IPS DF 4.7 (cell line): ENCODE data around the gene DNMT3A.

Experiments used
- DNase-seq: peaks from one replicate; pipeline ENCODE4 v3.0.0-alpha.2; 2013; ENCODE audit warnings: low spot score; ENCODE audit errors: extremely low read depth

Gene DNMT3A

GRCh38 chr2:25241452-25241851 is 100.3 kb downstream of the DNMT3A start:
- DNase-seq: no peak

DNA sequence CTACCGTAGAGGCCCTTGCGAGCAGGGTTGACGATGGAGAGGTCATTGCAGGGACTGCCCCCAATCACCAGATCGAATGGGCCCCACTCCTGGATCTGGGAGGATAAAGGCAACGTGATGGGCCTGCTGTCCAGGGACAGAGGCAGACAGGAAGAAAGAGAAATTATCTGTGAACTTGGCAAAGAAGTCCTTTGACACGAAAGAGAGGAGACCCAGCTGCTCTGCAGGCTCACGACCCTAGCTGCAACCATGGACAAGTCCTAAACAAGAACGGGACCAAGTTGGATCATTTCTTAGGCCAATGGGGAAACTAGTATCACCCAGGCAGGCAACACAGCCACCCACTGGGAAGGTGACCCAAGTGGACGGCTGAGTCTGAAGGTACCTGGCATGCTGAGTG is 101.1 kb downstream of the DNMT3A start:
- DNase-seq: no peak

- DNase-seq: no peak
Observed at GRCh38 chr2:25238920-25239319, 102.8 kb downstream of the DNMT3A start.

DNA sequence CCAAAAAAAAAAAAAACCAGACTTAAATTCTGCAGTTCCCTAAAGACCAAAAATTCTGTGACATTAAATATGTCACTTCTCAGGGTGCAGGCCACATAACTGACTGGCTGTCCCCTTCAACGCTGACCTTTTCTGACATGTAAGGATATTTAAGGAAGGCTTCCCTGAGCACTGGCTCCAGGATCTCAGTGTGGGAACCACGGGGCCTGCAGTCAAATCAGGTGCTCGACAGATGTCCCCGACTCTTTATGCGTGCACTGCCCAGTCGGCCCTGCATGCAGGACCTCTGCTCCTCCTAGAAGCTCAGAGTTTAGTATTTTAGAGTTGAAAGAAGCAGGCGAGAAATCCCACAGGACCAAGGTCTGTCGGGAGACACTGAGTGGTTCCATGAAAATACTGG is 104.0 kb downstream of the DNMT3A start:
- no peak for DNase-seq

DNA sequence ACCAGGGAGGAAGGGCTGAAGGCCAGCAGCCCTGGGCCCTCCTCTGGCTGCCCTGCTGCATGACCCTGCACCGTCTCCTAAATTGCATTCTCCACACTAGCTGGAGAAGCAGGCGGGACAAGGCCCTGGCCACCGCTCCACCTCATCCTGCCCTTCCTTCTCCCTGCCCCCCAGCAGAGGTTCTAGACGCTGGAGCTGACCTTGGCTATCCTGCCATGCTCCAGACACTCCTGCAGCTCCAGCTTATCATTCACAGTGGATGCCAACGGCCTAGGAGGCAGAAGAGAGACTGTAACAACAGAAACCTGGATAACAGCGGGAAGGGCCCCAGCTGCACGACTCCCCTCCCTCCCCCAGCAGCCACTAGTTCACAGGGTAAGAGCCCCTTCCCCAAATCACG is 105.0 kb downstream of the DNMT3A start:
- DNase-seq: no peak

DNA sequence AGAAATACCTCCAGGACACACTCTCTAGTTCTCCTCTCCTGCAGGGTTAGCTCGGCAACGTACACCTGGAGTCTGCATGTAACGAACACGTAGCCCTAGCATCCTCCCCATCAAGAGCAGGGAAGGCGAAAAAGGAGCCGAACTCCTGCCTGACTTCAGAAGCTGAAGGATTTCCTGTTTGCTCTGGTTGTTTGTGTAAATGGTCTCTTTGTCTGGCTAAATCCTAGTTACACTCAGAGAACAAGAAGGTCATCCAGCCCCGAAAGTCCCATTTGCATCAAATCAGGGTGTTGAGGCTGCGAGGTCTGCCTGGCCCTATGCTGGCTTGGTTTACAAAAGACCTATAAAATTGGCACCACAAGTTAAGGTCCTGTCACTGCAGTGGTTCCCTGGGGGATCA is 107.0 kb downstream of the DNMT3A start:
- no peak for DNase-seq

- no peak for DNase-seq
Observed at GRCh38 chr2:25233916-25234605, 107.7 kb downstream of the DNMT3A start.

DNA sequence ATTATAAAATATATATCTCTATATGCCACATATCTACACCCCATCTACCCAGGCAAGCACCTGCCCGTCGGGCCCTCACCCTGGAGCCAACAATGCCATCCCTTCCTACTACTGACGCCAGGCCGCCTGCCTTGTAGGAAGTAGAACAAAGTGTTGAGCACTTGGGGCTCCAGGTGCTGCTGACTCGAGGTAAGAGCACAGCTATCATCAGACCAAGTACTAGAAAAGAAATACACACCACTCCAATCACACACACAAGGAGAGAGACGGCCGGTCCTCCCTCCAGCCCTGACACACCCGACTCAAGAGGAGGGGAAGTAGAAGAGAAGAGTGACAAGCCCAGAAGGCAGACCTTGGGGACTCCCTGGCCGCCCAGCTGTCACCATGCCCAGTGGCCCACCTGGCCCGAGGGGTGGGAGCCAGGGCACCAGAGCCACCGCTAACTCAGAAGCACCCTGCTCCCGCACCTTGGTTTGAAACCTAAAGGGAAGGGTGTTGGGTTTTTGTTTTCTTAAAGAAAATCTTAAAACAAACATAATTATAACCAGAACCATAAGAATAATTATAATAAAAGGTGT is 109.4 kb downstream of the DNMT3A start:
- DNase-seq: no peak

- no peak for DNase-seq
Observed at GRCh38 chr2:25230948-25231311, 110.8 kb downstream of the DNMT3A start.

DNA sequence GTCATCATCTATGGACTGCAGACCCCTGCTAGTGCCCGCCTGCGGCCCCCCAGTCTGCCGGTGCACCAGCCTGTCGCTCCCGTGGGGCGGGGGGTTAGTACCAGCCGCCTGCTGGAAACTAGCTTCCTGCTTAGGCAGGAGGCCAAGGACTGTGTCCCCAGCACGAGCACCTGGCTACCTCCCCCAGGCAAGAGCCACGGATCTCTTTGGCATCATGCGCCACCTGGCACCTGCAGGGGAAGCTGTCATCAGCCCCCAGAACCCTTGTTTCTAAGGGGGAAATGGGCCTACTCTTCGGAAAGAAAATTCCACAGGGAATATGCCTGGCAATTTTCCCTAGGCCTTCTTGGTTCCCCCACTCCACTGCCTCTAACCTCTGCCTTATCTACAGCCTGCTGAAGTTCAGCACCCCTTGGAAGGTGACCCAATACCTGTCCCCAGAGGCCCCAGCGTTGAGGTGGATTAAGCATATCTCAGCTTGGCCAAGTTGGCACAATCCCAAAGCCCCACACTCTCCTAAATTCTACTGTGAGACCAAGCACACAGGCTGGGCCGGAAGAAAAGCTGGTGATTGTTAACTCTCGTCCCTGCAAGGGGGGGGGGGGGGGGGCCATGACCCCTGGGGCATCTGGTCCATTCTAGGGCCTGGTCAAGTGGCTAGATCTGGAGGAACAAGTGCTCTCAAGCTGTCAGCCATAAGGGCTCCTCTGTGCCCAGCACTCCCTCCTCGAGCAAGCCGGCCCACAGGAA is 111.4 kb downstream of the DNMT3A start:
- DNase-seq: no peak

GRCh38 chr2:25229279-25230197 is 112.2 kb downstream of the DNMT3A start:
- no peak for DNase-seq

DNA sequence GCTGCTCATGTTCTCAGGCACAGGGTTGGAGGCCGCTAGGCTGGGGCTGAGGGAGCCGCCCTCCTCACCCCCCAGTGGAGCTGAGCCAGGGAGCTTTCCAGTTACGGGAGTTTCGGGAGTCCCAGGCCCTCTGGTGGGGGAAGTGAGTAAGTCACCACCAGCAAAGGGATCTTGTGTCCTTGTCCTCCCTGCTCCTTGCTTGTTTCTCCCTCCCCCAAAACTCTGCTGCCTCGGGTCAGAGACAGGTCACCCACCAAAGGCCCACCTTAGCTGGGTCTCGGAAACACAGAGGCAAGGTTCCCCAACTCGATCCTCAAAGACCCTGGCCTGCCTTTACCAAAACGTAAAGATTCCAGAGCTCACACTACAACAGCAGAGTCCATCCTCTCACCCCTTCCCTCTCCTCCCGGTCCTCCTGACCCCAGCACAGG is 112.9 kb downstream of the DNMT3A start:
- no peak for DNase-seq

DNA sequence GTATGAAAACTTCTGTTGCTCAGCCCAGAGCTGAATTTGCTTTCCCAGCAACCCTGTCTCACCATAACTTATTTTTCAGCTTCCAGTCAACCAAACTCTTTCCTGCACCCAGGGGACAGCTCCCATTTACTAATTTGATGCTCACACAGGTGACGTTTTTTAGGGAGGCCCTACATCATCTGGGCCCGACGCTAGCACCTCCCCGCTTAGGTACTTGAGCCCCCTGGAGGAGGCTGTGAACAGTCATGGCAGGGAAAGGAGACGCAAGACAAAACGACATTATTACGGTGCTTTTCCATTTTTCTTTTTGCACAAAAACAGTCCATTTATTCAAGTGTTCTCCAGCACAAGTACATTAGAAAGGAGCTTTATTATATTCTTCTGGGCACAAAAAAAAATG is 114.1 kb downstream of the DNMT3A start:
- no peak for DNase-seq

- DNase-seq: no peak
Observed at GRCh38 chr2:25226827-25227226, 114.9 kb downstream of the DNMT3A start.

DNA sequence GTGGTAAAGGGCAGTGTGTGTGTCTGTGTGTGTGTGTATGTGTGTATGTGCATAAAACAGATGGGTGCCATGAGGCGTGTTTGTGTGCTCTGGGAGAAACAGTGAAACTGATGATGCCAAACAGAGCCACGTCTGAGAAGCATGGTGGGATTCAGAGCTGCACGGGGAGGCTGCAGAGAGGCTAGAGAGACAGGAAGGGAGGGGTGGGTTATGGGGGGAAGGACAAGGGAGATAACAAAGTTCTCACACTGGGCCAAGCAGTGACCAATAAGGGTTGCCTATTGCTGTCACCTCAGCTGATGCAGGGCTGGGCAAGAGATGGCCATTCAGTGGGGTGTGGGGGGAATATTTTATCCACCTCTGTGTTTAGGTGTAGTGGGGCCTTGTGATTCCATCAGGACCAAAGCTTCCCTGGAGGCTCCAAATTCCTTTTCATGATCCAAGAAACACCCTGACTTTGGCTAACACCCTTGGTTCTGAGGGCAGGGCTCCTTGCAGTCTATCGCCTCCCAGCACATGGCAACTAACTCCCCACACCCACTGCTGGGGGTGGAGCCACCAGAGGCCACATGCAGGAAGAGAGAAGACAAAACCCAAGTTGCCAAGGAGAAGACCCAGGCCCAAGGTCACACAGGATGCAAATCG is 119.1 kb downstream of the DNMT3A start:
- no peak for DNase-seq

- DNase-seq: no peak
Observed at GRCh38 chr2:25221579-25221978, 120.1 kb downstream of the DNMT3A start.

DNA sequence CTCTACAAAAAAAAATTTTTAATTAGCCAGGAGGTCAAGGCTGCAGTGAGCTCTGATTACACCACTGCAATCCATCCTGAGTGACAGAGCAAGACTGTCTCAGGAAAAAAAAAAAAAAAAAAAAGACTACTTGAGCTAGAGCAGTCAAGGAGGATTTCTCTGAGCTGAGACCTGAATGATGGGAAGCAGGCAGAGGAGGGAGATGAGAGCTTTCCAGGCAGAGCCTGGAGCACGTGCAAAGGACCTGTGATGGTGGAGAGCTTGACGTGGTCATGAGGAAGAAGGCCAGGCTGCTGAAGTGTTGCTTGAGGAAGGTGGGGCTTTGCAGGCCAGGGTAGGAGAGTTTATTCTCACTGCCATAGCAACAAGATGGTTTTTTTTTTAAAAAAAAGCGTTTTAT is 121.4 kb downstream of the DNMT3A start:
- no peak for DNase-seq

DNA sequence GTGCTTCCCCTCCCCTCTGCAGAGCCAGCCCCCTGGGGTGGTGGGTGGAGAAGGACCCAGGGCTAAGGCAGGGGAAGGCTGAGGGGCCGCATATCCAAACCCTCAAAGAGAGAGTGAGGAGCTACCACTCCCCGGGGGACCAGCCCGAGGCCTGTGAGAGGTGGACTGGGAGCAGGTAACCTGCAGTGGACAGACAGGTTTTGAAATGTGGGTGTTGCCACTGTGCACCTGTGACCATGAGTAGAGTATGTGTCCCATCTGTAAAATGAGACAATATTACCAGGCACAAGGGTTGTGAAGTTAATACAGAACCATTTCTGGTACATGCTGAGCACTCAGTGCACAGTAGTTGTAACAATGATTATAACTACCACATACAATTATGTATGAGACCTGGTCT is 122.1 kb downstream of the DNMT3A start:
- DNase-seq: no peak

GRCh38 chr2:25218100-25218499 is 123.6 kb downstream of the DNMT3A start:
- no peak for DNase-seq

- no peak for DNase-seq
Observed at GRCh38 chr2:25215948-25216679, 125.6 kb downstream of the DNMT3A start.

- no peak for DNase-seq
Observed at GRCh38 chr2:25215232-25215631, 126.5 kb downstream of the DNMT3A start.
